ENCODE results near the gene VPS45.
A peak's percentile ranks its signal among the peaks of the same experiment; 100 is the strongest.

The VPS45 gene

DNA sequence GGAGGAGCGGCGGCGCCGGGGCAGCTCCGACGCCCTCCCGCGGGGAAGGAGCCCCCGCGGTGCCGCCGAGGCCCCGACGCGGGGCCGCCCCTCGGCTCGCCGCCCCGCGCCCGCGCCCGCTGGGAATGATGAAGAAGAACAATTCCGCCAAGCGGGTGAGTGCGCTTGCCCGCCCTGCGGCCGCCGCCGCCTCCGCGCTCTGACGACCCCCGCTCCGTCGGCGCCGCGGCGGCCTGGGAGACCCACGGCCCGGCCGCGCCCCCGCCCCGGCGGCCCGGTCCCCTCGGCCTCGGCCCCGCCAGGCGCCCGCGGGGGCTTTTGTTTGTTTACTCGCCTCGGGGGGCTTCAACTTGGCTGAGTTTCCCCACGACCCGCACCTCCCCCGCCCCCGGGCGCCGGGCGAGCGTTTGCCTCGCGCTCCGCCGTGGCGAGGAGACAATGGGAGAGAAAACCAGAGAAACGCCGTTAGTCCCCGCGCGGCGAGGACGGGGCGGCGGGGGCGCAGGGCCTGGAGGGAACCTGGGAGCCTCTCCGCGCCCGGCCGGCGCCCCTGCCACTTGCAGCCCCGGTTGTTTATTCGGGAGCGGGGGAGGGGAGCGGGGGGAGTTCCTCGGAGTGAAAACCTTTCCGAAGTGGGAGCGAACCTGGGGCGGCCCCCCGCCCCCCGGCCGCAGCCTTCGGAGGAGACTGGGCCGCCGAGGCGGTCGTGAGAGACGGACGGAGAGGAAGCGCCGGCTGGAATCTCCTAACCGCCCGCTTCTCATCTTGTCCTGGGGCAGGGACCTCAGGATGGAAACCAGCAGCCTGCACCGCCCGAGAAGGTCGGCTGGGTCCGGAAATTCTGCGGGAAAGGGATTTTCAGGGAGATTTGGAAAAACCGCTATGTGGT, 82.8 kb downstream of the VPS45 start:
- peak overlapping the region; percentile 68 for H3K27ac ChIP-seq
- DNase-seq: no peak
- peaks cover 19% of the 10 kb centered on the region for H3K36me3 ChIP-seq (replicated peaks)
- TF ChIP-seq, protein P1, sequence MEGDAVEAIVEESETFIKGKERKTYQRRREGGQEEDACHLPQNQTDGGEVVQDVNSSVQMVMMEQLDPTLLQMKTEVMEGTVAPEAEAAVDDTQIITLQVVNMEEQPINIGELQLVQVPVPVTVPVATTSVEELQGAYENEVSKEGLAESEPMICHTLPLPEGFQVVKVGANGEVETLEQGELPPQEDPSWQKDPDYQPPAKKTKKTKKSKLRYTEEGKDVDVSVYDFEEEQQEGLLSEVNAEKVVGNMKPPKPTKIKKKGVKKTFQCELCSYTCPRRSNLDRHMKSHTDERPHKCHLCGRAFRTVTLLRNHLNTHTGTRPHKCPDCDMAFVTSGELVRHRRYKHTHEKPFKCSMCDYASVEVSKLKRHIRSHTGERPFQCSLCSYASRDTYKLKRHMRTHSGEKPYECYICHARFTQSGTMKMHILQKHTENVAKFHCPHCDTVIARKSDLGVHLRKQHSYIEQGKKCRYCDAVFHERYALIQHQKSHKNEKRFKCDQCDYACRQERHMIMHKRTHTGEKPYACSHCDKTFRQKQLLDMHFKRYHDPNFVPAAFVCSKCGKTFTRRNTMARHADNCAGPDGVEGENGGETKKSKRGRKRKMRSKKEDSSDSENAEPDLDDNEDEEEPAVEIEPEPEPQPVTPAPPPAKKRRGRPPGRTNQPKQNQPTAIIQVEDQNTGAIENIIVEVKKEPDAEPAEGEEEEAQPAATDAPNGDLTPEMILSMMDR (IDR thresholded peaks at IDR 0.05; ENCODE audit: low read depth, low read length, missing control alignments): no peak
- in situ Hi-C loops (cut with HindIII; ENCODE audit: low pct_ligation_motif_present, low sequenced_read_pairs): no loop called here
- peak overlapping the region; percentile 80 for H3K4me3 ChIP-seq (ENCODE audit: low read depth, low read length)
- H3K27me3 ChIP-seq (replicated peaks): no peaks in the 10 kb centered on the region

DNA sequence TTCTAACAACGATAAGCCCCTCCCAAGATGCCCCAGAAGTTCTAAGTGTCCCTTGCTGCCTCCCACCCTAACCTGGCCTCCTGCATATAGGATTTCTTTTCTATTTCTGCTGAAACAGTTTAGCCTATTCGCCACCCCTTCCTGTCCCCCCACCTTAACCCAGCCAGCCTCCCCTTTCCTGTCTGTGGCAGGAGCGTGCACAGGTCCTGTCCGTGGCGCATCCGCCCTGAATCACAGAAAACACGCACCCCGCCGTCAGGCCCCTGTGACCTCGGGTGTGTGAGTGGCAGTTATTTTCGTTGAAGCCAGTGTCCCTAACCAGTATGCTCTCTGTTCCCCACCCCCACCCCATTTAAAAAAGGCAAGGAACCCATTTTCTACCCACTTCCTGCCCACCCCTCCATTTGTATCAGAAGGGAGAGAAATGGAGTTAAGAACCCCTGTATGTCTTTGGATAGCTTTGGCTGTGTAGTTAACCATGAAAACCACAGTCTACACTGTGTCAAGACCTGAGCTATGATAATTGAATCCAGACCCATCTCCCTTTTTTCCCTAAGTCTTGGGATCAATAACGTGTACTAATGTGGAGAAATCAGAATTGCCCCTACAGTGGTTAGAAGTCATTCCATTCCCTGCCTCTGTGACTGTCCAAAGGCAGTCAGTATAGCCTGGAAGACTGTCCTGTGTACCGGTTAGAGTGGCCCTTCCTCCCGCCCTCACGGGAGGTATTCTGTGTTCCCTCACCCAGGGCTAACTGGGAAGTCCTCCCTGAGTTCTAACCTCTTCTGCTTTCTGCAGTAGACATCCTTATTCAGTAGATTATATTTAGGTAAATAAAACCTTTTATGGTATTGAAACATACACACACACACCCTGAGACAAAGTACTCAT, 84.0 kb downstream of the VPS45 start:
- DNase-seq: no peak
- H3K4me3 ChIP-seq (ENCODE audit: low read depth, low read length): peak overlapping the region; percentile 80
- H3K27me3 ChIP-seq (replicated peaks): no peaks in the 10 kb centered on the region
- in situ Hi-C loops (cut with HindIII; ENCODE audit: low pct_ligation_motif_present, low sequenced_read_pairs): no loop called here
- TF ChIP-seq, protein P1 (IDR thresholded peaks at IDR 0.05; ENCODE audit: low read depth, low read length, missing control alignments): no peak
- peaks cover 31% of the 10 kb centered on the region for H3K36me3 ChIP-seq (replicated peaks)
- peak overlapping the region; percentile 68 for H3K27ac ChIP-seq

DNA sequence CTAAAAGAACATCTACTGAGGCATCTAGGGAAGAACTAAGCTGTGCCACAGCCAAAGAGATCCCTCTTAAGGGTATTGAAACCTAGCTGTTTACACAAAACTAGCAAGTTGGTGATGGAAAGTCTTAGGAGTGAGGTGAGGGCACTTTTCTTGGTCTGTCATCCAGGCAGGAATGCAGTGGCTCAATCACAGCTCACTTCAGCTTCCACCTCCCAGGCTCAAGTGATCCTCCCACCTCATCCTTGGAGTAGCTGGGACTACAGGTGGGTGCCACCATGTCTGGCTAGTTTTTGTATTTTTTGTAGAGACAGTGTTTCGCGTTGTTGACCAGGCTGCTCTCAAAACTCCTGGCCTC, 84.6 kb downstream of the VPS45 start:
- Histone ChIP-seq H3K27me3 (replicated peaks) (no peaks in the 10 kb centered on the region), H3K4me3 (ENCODE audit: low read depth, low read length) (peak overlapping the region; percentile 80), H3K27ac (peak overlapping the region; percentile 68), H3K36me3 (replicated peaks) (peaks cover 37% of the 10 kb centered on the region)
- TF ChIP-seq, protein P1 (IDR thresholded peaks at IDR 0.05; ENCODE audit: low read depth, low read length, missing control alignments): no peak
- in situ Hi-C loops (cut with HindIII; ENCODE audit: low pct_ligation_motif_present, low sequenced_read_pairs): no loop called here
- no peak for DNase-seq

DNA sequence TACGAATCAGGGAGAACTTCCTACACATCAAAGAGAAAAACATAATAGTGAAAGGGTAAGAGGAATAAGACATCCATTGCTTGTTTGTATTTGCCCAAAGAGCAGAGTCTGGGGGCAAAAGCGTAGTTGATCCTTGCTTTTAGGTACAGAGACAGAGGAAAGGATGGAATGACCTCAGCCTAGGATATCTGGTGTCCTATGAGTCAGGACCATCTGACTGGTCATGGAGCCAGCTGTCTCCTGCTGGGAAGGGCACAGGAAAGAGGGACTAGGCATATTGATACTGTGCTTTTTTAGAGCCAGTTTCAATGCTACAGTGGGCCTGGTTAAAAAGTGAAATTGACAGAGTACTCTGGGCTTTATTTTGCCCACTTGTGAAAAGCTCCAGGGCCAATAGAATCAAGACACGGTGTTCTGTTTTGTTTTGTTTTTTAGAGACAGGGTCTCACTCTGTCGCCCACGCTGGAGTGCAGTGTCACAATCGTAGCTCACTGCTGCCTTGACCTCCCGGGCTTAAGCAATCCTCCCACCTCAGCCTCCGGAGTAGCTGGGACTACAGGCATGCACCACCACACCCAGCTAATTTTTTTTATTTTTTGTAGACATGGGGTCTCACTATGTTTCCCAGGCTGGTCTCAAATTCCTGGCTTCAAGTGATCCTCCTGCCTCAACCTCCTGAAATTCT, 85.3 kb downstream of the VPS45 start:
- TF ChIP-seq, protein P1 (IDR thresholded peaks at IDR 0.05; ENCODE audit: low read depth, low read length, missing control alignments): no peak
- Histone ChIP-seq H3K4me3 (ENCODE audit: low read depth, low read length) (peak overlapping the region; percentile 0), H3K36me3 (replicated peaks) (peaks cover 40% of the 10 kb centered on the region), H3K27ac (no peak overlapping the region), H3K27me3 (replicated peaks) (no peaks in the 10 kb centered on the region)
- DNase-seq: peak; percentile 69
- in situ Hi-C loops (cut with HindIII; ENCODE audit: low pct_ligation_motif_present, low sequenced_read_pairs): no loop called here

GRCh38 chr1:150154143-150154542, 86.6 kb downstream of the VPS45 start:
- H3K27ac ChIP-seq: no peak overlapping the region
- in situ Hi-C loops (cut with HindIII; ENCODE audit: low pct_ligation_motif_present, low sequenced_read_pairs): no loop called here

More at GRCh38 chr1:150154143-150154542, 86.6 kb downstream of the VPS45 start:
- Histone ChIP-seq H3K27me3 (replicated peaks) (no peaks in the 10 kb centered on the region), H3K36me3 (replicated peaks) (peaks cover 40% of the 10 kb centered on the region), H3K4me3 (ENCODE audit: low read depth, low read length) (no peak overlapping the region)
- TF ChIP-seq, protein P1 (IDR thresholded peaks at IDR 0.05; ENCODE audit: low read depth, low read length, missing control alignments): no peak
- DNase-seq: no peak

Measured in brain microvascular endothelial cell (primary cell).